ENCODE measurements around the gene CCDC85A.

CCDC85A gene

DNA sequence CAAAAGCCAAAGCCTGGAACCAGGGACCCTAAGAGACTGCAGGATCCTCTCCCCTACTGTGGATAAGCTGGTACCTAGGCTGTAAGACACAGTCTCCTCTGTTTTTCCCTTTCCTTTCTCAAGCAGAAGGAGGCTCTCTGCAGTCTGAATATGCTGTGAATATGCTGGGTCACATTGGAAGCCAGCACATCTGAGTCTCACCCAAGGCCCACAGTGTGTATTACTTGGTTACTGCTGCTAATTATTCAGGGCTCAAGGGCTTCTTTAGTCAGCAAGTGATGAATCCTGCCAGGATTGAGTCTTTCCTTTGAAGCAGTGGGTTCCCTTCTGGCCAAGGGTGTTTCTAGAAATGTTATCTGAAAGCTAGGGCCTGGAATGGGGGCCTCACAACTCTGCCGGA is 60.7 kb downstream of the CCDC85A start:
- ATAC-seq: no peak

DNA sequence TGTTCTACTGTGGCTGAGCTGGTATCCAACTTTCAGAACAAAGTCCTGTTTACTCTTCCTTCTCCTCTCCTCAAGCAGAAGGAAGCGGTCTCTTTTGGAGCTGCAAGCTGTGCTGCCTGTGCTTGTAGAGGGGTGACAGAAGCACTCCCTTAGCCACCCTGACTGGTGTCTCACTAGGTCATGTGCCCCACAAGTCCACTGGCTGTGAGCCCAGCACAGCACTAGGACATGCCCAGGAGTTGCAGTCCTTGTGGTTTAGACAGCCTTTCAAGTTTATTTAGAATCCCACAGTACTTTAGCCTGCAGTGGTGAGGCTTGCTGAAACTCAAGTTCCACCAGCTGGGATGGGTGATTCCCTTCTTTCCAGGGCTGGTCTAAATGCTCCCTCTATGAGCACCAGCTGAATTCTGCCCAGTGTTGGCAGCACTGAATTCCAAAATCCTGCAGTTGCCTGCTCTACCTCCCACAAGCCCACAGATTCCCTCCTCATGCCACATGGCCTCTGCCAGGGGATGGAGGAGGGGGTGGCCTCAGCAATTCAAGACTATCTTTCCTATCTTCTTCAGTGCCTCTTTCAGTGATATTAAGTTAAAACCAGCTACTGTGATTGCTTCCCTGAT is 61.2 kb downstream of the CCDC85A start:
- no peak for ATAC-seq

GRCh38 chr2:56248965-56249742 is 65.4 kb downstream of the CCDC85A start:
- no peak for ATAC-seq

- ATAC-seq: no peak
Observed at GRCh38 chr2:56250153-56250729, 66.5 kb downstream of the CCDC85A start.

- no peak for ATAC-seq
Observed at GRCh38 chr2:56260415-56260814, 76.6 kb downstream of the CCDC85A start.

DNA sequence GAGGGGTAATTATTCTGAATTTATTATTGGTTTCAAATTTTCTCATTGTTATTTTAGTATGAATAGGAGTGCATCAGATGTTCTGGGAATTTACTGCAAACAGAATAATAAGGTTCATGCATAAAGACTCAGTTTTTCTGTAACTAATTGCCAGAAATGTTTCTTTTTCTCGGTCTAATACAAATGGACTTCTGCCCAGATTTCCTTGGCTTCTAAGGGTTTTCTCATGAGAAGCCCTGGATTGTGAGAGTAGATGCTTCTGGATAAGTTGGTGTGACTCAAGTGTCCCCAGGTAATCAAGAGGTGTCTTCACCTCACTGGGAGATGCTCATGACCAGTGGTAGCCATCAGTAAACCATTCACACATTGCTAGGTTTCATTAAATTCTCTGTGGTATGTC is 78.5 kb downstream of the CCDC85A start:
- no peak for ATAC-seq

DNA sequence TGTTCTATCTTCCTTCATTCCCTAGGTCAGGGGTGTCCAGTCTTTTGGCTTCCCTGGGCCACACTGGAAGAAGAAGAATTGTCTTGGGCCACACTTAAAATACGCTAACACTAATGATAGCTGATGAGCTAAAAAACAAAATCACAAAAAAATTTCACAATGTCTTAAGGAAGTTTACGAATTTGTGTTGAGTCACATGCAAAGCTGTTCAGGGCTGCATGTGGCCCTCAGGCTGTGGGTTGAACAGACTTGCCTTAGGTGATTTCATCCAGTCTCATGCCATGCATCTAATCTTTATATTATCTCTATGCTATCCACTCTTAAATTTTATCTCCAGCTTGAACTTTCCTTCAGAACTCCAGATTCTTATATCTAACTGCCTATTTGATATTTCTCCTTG is 80.1 kb downstream of the CCDC85A start:
- no peak for ATAC-seq

GRCh38 chr2:56266761-56267414 is 83.1 kb downstream of the CCDC85A start:
- ATAC-seq: no peak

- no peak for ATAC-seq
Observed at GRCh38 chr2:56267415-56267788, 83.6 kb downstream of the CCDC85A start.

- no peak for ATAC-seq
Observed at GRCh38 chr2:56268856-56269255, 85.1 kb downstream of the CCDC85A start.

GRCh38 chr2:56271275-56271674 is 87.5 kb downstream of the CCDC85A start:
- no peak for ATAC-seq

DNA sequence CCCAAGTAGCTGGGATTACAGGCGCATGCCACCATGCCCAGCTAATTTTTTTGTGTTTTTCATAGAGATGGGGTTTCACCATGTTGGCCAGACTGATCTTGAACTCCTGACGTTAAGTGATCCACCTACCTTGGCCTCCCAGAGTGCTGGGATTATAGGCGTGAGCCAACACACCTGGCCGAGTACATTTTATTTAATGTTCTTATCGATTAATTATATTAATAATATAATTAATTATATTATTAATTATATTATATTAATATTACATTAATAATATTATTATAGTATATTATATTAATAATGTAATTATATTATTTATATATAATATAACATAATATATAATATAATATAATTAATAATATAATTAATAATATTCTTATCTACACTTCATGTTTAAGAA is 101.4 kb downstream of the CCDC85A start:
- ATAC-seq: no peak

DNA sequence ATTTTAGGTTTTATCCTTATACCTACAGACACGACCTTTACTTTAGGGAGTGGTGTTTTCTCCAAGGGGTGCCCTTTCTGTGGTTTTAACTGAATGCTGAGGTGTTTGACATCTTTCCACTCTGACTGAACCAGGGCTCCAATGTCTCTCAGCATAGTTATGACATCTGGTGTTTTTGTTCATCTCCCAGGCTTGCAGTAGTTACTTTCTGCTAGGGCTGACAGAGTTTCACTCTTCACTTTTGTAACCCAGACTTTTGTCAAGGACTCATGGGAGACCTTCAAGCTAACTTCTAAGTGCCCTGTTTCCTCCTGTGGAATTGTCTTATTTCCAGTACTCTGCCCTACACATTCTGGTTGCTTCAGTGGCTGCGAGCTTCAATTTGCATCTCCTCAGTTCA is 103.1 kb downstream of the CCDC85A start:
- ATAC-seq: no peak

- no peak for ATAC-seq
Observed at GRCh38 chr2:56287508-56287907, 103.7 kb downstream of the CCDC85A start.

GRCh38 chr2:56287974-56288373 is 104.2 kb downstream of the CCDC85A start:
- no peak for ATAC-seq

GRCh38 chr2:56288838-56289580 is 105.2 kb downstream of the CCDC85A start:
- no peak for ATAC-seq

DNA sequence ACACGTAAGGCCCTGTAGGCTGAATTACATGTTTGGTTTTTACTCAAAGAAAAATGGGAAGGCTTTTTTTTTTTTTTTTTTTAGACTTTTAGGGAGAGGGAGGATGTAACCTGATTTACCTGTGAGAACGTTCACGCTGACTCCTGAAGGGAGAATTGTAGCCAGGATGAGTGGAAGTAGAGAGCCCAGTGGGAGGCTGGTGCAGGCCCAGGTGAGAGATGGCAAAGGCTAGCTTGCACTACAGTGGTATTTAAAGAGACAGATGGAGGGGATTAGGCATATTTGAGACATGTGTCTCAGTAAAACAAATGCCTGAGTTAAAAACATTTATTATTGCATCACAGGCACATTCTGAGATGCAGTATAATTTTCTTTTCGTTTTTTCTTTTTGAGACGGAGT is 107.9 kb downstream of the CCDC85A start:
- ATAC-seq: no peak

DNA sequence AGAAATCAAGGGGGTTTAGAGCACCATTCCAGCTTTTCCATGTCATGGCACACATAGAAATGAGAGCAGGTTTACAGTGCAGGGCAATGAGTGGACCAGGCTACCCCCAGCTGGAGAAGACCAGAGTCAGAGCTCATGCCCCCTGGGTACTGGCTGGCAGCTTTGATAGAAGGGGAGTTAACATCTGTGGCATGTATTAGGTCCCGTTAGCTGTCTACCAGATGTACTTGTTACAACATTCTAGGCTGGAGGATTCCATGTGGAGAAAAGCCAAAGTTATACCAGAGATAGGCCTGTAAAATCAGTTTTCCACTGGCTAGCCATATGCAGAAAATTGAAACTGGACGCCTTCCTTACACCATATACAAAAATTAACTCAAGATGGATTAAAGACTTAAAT is 109.2 kb downstream of the CCDC85A start:
- no peak for ATAC-seq

DNA sequence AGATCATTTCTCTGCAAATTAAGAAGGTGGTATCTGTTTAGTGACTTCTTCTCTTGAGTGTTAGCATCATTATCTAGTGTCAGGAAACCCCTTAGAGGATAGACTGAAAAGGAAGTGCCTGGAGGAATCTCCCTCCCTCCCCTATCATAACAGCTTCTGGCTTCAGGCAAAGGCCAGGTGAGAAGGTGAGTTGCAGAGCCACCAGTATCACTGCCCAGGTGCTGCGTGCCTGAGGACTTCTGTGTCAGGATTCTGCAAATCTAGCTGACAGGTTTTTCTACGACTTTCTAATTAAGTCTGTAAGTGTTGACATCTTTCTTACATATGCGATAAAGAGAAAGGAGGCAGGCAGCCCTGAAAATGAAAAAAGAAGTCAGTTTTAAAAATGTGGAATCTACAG is 111.9 kb downstream of the CCDC85A start:
- no peak for ATAC-seq

GRCh38 chr2:56297671-56298070 is 113.9 kb downstream of the CCDC85A start:
- no peak for ATAC-seq

DNA sequence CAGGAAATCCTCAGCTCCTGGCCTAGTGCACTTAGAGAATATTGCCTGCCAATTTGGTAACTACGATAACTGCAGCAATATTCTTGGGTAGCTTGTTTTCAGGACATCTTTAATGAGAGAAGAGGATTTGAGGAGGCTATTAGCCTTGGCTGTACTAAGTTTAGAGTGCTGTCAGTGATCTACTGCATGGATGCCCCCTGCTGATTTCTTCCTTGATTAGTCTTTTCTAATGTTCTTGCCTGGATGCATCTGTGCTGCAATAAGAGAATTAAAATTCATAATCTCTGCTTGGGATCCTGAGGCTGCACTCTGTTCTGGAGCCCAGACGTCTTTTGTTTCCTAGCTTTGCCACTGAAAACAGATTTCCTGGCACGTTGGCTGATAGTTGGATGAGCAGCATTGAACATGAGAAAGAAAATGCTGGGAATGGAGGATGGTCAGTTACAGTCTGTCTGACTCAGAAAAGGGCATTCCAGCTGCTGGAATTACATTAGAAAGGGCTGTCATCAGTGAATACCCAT is 115.4 kb downstream of the CCDC85A start:
- ATAC-seq: no peak

GRCh38 chr2:56309626-56310170 is 125.9 kb downstream of the CCDC85A start:
- ATAC-seq: no peak
